ENCODE measurements around the gene MRPL44.
"Not testable (repeated sequence)": the region's sequence is repeated elsewhere in the genome, so short reads cannot be mapped to it uniquely, and the experiment has no call there.

The MRPL44 gene

GRCh38 chr2:223994562-223995162 is 37.4 kb downstream of the MRPL44 start:
- DNase-seq, result no peak
- in situ Hi-C loops (cut with HindIII; ENCODE audit: low pct_ligation_motif_present, low pct_unique_long_range_greater_than_20kb, low sequenced_read_pairs), result loop anchor here (25.0 kb wide), 1 partner anchor 293 kb away; no protein-coding TSS in a partner anchor

GRCh38 chr2:223995569-223995968 is 38.3 kb downstream of the MRPL44 start:
- DNase-seq, result peak; percentile 41
- in situ Hi-C loops (cut with HindIII; ENCODE audit: low pct_ligation_motif_present, low pct_unique_long_range_greater_than_20kb, low sequenced_read_pairs), result loop anchor here (25.0 kb wide), 1 partner anchor 292 kb away; no protein-coding TSS in a partner anchor

- no peak for DNase-seq
- in situ Hi-C loops (cut with HindIII; ENCODE audit: low pct_ligation_motif_present, low pct_unique_long_range_greater_than_20kb, low sequenced_read_pairs), result loop anchor here (25.0 kb wide), 1 partner anchor 291 kb away; no protein-coding TSS in a partner anchor
These were observed 39.1 kb downstream of the MRPL44 start for GRCh38 chr2:223996391-223996790.

- no peak for DNase-seq
- in situ Hi-C loops (cut with HindIII; ENCODE audit: low pct_ligation_motif_present, low pct_unique_long_range_greater_than_20kb, low sequenced_read_pairs), result loop anchor here (25.0 kb wide), 1 partner anchor 289 kb away; no protein-coding TSS in a partner anchor
These were observed 40.7 kb downstream of the MRPL44 start for GRCh38 chr2:223997938-223998337.

- DNase-seq, result no peak
- in situ Hi-C loops (cut with HindIII; ENCODE audit: low pct_ligation_motif_present, low pct_unique_long_range_greater_than_20kb, low sequenced_read_pairs), result loop anchor here (25.0 kb wide), 1 partner anchor 288 kb away; no protein-coding TSS in a partner anchor
These were observed 41.7 kb downstream of the MRPL44 start for GRCh38 chr2:223998948-223999347.

- in situ Hi-C loops (cut with HindIII; ENCODE audit: low pct_ligation_motif_present, low pct_unique_long_range_greater_than_20kb, low sequenced_read_pairs), result loop anchor here (25.0 kb wide), 1 partner anchor 287 kb away; no protein-coding TSS in a partner anchor
- no peak for DNase-seq
These were observed 42.6 kb downstream of the MRPL44 start for GRCh38 chr2:223999862-224000261.

- in situ Hi-C loops (cut with HindIII; ENCODE audit: low pct_ligation_motif_present, low pct_unique_long_range_greater_than_20kb, low sequenced_read_pairs); DNase-seq: not testable (repeated sequence)
These were observed 43.4 kb downstream of the MRPL44 start for GRCh38 chr2:224000662-224001061.

GRCh38 chr2:224004105-224004695 is 46.9 kb downstream of the MRPL44 start:
- in situ Hi-C loops (cut with HindIII; ENCODE audit: low pct_ligation_motif_present, low pct_unique_long_range_greater_than_20kb, low sequenced_read_pairs), result no loop called here
- DNase-seq, result no peak

- no peak for DNase-seq
- in situ Hi-C loops (cut with HindIII; ENCODE audit: low pct_ligation_motif_present, low pct_unique_long_range_greater_than_20kb, low sequenced_read_pairs), result no loop called here
These were observed 51.5 kb downstream of the MRPL44 start for GRCh38 chr2:224008702-224009261.

- DNase-seq, result no peak
- in situ Hi-C loops (cut with HindIII; ENCODE audit: low pct_ligation_motif_present, low pct_unique_long_range_greater_than_20kb, low sequenced_read_pairs), result no loop called here
These were observed 52.5 kb downstream of the MRPL44 start for GRCh38 chr2:224009605-224010315.

GRCh38 chr2:224011837-224012236 is 54.6 kb downstream of the MRPL44 start:
- in situ Hi-C loops (cut with HindIII; ENCODE audit: low pct_ligation_motif_present, low pct_unique_long_range_greater_than_20kb, low sequenced_read_pairs), result no loop called here
- no peak for DNase-seq

- no peak for DNase-seq
- in situ Hi-C loops (cut with HindIII; ENCODE audit: low pct_ligation_motif_present, low pct_unique_long_range_greater_than_20kb, low sequenced_read_pairs), result no loop called here
These were observed 57.1 kb downstream of the MRPL44 start for GRCh38 chr2:224014336-224014735.

- in situ Hi-C loops (cut with HindIII; ENCODE audit: low pct_ligation_motif_present, low pct_unique_long_range_greater_than_20kb, low sequenced_read_pairs), result no loop called here
- DNase-seq, result no peak
These were observed 59.7 kb downstream of the MRPL44 start for GRCh38 chr2:224016963-224017362.

Measured in ACHN (cell line).